HG03521 (cell line): ENCODE measurements around the gene BTBD17.

Source experiments
- ATAC-seq: cut with Tn5 transposase; IDR thresholded peaks from one replicate; pipeline ENCODE4 v1.9.1; 2021; ENCODE audit warnings: mild to moderate bottlenecking, moderate library complexity; ENCODE audit not compliant: unreplicated experiment

BTBD17 gene

DNA sequence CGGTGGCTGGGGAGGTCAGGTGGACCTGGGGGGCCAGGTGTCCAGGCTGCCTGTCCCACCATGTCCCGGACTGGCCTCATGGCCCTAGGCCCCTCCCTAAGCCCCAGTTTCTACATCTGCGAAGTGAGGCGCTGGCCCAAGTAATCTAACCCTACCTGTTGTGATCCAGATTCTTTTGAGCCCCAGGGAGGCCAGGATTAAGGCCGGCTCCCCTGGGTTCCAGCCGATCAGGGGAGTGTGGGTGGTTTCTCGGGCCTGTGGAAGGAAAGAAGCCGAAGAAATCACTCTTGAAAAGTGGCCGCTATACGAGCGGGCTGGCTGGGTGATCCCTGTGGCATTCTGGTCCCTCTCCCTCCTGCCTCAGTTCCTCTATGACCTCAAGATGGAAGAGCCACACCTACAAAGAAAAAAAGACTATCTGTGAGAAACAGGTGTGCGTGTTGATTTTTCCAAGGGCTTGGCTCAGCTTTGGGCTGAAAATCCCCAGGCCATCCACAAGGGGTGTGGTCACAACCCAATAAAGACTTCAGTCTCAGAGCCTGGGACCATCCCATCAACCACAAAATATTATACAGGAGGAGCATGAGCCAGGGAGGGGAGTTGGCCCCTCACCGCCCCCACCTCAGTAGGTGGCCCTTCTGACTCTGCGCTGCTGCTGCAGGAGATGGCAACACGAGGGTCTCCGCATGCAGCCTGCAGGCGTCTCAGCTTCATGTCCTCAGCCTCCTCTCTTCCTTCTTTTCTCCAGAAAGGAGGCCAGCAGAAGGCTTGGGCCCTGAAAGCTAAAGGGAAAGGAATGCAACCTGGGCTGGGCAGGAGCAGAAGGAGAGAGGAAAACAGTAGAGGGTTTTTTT, 25.9 kb upstream of the BTBD17 start:
- ATAC-seq = no peak

DNA sequence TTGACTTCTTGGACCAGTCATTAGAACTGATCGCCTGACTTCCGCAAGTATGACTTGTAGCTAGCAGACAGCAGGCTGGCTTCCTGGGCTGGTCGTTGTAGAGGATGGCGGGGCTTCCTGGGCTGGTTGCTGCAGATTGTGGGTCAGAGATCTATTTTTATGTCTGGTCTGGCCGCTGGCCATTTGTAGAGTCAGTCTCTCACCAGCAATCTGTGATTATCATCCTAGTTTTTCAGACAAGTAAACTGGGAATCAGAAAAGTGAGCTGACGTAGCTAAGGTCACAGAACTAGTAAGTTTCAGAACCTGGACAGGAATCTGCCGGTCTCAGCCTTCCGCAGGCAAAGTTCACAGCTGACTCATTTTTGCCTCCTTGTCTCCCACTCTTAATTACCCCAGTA, 24.7 kb upstream of the BTBD17 start:
- ATAC-seq = no peak

GRCh38 chr17:74385201-74385600, 23.5 kb upstream of the BTBD17 start:
- no peak for ATAC-seq

GRCh38 chr17:74383141-74383540, 21.5 kb upstream of the BTBD17 start:
- no peak for ATAC-seq

DNA sequence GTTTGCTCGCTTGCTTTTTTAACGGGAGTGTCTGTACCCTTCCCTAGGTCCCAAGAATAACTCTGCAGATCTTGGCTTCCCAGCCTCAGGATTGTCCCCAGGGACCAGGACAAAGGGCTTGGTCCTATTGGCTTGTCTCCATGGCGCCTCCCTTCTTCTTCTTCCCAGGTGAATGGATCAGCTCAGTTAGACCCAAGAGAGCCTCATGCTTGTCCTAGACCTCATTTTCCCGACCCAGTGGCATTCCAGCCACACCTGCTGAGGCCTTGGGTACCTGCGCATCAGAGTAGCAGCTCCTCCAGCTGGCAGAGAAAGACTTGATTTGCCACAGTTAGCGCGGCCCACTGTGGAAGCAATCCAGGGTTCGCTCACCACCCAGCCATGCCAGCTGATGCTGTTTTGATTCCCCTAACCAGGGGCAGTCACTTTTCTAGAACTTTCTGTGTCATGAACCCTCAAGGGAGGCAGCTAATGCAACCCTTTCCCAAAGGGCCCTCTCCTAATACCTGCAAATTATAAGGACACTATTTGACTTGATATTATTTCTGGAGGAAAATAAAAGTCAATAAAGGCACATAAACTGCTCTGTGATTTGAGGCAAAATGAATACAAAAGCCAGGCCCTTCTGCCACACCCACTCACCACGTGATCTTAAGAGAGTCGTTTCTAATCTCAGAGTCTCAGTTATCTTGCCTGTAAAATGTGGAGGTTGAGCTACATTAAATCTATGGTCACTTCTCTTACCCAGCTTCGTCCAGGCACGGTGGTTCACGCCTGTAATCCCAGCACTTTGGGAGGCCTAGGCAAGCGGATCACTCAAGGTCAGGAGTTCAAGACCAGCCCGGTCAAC, 19.5 kb upstream of the BTBD17 start:
- ATAC-seq = no peak

GRCh38 chr17:74380086-74380958, 18.7 kb upstream of the BTBD17 start:
- no peak for ATAC-seq

GRCh38 chr17:74379495-74380085, 17.9 kb upstream of the BTBD17 start:
- no peak for ATAC-seq

DNA sequence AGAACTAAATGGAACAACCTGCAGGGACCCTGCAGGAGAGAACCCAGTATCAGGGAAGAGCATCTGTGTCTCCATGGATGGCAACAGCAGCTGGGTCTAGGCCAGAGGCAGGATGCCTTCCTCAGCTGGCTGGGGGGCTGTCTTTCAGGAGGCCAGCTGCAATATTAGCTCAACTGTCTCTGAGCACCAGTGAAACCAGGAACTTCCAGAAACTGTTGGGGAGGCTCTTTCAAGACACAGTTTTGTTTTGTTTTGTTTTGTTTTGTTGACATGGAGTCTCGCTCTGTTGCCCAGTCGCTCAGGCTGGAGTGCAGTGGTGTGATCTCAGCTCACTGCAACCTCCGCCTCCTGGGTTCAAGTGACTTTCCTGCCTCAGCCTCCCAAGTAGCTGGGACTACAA, 13.2 kb upstream of the BTBD17 start:
- no peak for ATAC-seq

DNA sequence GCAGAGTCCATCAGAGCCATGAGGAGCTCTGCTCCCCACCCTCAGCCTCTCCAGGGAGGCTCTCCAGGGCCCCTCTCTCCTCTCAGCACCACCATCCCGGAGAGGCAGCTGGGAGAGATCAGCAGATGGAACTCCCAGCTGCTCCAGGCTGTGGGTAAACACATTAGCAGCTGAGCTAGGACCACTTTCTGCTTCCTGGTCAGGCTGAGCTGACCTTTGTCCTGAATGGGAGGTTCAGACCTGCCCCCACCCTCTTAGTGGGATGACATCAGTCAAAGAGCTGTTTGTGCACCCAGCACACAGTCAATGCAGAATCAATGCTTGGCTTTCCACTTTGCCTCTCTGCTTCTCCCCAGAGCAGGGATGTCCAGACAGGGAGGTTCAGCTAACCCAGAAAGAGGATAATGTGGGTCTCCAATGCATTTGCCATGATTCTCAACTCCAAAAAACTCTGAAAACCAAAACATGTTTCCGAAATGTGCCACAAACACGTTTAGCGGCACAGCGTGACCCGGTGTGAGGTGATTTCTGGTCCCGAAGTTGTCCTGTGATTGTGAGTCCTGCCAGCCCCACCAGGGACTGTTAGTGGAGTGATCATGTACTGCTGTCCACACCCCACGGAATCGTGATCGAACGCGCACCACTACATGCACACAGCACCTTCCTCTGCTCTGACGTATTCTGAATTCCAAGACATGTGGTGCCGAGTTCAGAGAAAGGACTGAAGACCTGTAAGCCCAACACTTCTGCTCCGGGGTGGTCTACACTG, 12.4 kb upstream of the BTBD17 start:
- ATAC-seq = no peak

- ATAC-seq = no peak
Observed at GRCh38 chr17:74372426-74372825, 10.8 kb upstream of the BTBD17 start.

- ATAC-seq = no peak
Observed at GRCh38 chr17:74371653-74372147, 10.0 kb upstream of the BTBD17 start.

- ATAC-seq = no peak
Observed at GRCh38 chr17:74369665-74370490, 8.2 kb upstream of the BTBD17 start.

- no peak for ATAC-seq
Observed at GRCh38 chr17:74369221-74369620, 7.6 kb upstream of the BTBD17 start.

DNA sequence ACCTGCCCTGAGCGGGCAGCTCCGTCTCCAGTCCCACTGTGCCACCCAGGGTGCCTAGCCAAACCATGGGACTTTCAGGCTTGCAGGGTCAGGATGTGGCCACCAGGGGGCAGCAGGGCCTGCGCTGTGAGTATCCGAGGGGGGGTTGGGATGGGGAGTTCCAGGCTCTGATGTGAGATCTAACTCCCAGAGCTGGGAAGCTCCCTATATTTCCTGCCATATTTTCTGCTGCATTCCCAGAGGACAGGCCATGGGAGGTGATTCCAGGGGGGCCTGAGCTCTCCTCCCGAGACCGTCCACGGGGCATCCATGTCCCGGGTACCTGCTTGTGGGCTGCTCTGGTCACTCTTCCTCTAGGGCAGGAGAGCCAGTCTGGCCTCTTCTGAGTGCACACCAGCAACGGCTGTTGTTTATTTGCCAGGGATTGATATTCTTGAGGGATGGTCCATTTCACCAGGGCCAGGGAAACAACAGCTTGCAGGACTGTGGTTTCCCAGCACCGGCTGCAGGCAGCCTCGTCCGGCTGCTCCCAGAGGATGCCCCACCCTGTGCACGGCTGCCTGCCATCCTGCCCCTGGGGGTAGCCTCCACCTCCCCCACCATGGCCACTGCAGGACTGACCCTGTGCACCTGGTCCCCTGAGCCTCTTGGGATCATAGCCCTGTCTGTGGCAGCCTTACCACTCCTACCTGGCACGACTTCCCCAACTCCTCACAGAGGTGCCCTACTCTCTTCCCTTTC, 6.8 kb upstream of the BTBD17 start:
- no peak for ATAC-seq

DNA sequence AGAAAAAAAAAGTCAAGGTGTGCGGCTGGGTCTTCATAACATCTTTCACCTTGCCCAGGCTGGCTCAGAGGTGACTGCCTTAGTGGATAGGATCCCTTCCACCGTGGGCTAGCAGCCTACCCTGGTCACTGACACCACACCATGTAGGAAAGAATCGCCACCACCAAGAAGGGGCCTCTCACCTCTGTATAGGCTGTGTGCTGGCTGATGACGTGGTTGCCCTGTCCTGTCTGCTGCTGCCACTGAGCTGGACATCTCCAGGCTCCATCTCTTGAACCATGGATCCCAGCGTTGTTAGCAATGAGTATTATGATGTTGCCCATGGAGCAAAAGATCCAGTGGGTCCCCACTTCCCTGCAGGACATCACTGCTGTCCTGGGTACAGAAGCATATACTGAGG, 5.5 kb upstream of the BTBD17 start, which contains the start of gene GPR142:
TSS of gene GPR142 (plus strand) at position 301 of the 400 bp plus-strand sequence. CDS start 2,035 bp downstream, outside the sequence.
- ATAC-seq = no peak

GRCh38 chr17:74362810-74363498, 1.3 kb upstream of the BTBD17 start:
- no peak for ATAC-seq

DNA sequence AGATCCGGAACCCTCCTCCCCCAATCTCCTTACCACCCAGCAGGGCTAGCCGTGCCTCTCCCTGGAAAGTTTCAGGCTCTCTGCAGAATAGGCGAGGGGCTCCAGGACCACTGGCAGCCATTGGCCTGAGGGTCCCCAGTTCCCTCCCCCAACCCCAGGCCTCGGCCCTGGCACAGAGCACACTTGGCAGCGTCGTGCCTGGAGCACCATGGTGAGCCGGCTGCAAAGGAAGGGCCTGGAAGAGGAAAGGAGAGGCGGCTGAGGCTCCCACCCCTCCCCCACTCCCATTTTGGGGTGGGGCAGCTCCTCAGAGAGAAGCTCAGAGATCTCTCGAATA, 369 bp upstream of the BTBD17 start:
- ATAC-seq = no peak

- no peak for ATAC-seq
Observed at GRCh38 chr17:74360899-74361229, 804 bp downstream of the BTBD17 start.
